Smooth muscle cell (in vitro differentiated cells): Measurements from ENCODE around the gene D2HGDH. TPM values are rescaled to one million over a fixed set of nuclear protein-coding genes. Genes with fewer than 3 reads are reported as not detected.

Experiments used
- DNase-seq: peaks from one replicate; lab custom pipeline; 2025; ENCODE audit not compliant: unreplicated experiment; lab: John Stamatoyannopoulos, UW
- H2AFZ ChIP-seq: fragments of 200-600 bp; sonication (generic); 2 replicates; pipeline ENCODE4 v1.6.0; 2016; ENCODE audit warnings: antibody characterized with exemption, low read depth, mild to moderate bottlenecking
- H3F3A ChIP-seq: fragments of 200-600 bp; sonication (generic); 2 replicates; pipeline ENCODE4 v1.6.0; 2017; ENCODE audit warnings: antibody characterized with exemption, low read depth
- H3K27ac ChIP-seq: fragments of 200-600 bp; sonication (generic); 2 replicates; pipeline ENCODE4 v1.5.1; 2016; ENCODE audit warnings: low read depth, mild to moderate bottlenecking
- H3K27me3 ChIP-seq: fragments of 200-600 bp; sonication (generic); 2 replicates; pipeline ENCODE4 v1.6.1; 2016; ENCODE audit warnings: low read depth, mild to moderate bottlenecking
- H3K36me3 ChIP-seq: fragments of 200-600 bp; sonication (generic); 2 replicates; pipeline ENCODE4 v1.5.1; 2016; ENCODE audit warnings: low read depth
- H3K4me1 ChIP-seq: fragments of 200-600 bp; sonication (generic); 2 replicates; pipeline ENCODE4 v1.5.1; 2016; ENCODE audit warnings: low read depth
- H3K4me2 ChIP-seq: fragments of 200-600 bp; sonication (generic); 2 replicates; pipeline ENCODE4 v1.6.0; 2016; ENCODE audit warnings: mild to moderate bottlenecking
- H3K4me3 ChIP-seq: fragments of 200-600 bp; sonication (generic); 2 replicates; pipeline ENCODE4 v1.5.1; 2016; ENCODE audit warnings: mild to moderate bottlenecking
- H3K79me2 ChIP-seq: fragments of 200-600 bp; sonication (generic); 2 replicates; pipeline ENCODE4 v1.6.0; 2016; ENCODE audit warnings: low read depth, mild to moderate bottlenecking
- H3K9ac ChIP-seq: fragments of 200-600 bp; sonication (generic); 2 replicates; pipeline ENCODE4 v1.6.0; 2016; ENCODE audit warnings: low read depth
- H3K9me3 ChIP-seq: fragments of 200-600 bp; sonication (generic); replicated peaks from 2 replicates; pipeline ENCODE4 v1.5.1; 2016; ENCODE audit warnings: low read depth
- H4K20me1 ChIP-seq: fragments of 200-600 bp; sonication (generic); 2 replicates; pipeline ENCODE4 v1.6.0; 2016; ENCODE audit warnings: low read depth
- WGBS: methylation state at CpG from one replicate; pipeline ENCODE4 v1.1.7; 2016; ENCODE audit warnings: low lambda C conversion rate; 5-methylcytosine and 5-hydroxymethylcytosine counted together
- polyA plus RNA-seq: library from polyadenylated mRNA; unstranded; fragments of >200 nt; fragmentation: Nextera tagmentation; extraction: Ambion mirVana; gene quantifications from 2 replicates; pipeline ENCODE4 v1.2.1, GENCODE V29; 2016
- total RNA-seq: library from RNA; depleted of rRNA; stranded (reverse); fragments of >200 nt; gene quantifications from 2 replicates; pipeline ENCODE4 v1.2.3, GENCODE V29; 2014
- TF ChIP-seq, protein P1 (sequence below): fragments of 200-600 bp; sonication (generic); IDR thresholded peaks from 2 replicates; pipeline ENCODE4 v1.5.1; 2017; ENCODE audit warnings: borderline replicate concordance, mild to moderate bottlenecking, antibody characterized with exemption; ENCODE audit not compliant: insufficient read depth, poor library complexity, severe bottlenecking

Gene D2HGDH
- total and polyA plus RNA-seq, 2 experiments from 2014 or later, result 3.7 to 20.7 TPM

GRCh38 chr2:241794250-241794823 lies 59.9 kb downstream of the D2HGDH start:
- 94% methylated on average over 10 of the region's 10 CpGs for WGBS
- H3K36me3 ChIP-seq, result no peaks in the 10 kb centered on the region
- H3K9ac ChIP-seq, result no peak overlapping the region
- no peaks in the 10 kb centered on the region for H3F3A ChIP-seq
- no peak for DNase-seq
- TF ChIP-seq, protein P1, sequence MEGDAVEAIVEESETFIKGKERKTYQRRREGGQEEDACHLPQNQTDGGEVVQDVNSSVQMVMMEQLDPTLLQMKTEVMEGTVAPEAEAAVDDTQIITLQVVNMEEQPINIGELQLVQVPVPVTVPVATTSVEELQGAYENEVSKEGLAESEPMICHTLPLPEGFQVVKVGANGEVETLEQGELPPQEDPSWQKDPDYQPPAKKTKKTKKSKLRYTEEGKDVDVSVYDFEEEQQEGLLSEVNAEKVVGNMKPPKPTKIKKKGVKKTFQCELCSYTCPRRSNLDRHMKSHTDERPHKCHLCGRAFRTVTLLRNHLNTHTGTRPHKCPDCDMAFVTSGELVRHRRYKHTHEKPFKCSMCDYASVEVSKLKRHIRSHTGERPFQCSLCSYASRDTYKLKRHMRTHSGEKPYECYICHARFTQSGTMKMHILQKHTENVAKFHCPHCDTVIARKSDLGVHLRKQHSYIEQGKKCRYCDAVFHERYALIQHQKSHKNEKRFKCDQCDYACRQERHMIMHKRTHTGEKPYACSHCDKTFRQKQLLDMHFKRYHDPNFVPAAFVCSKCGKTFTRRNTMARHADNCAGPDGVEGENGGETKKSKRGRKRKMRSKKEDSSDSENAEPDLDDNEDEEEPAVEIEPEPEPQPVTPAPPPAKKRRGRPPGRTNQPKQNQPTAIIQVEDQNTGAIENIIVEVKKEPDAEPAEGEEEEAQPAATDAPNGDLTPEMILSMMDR, result no peak
- no peak overlapping the region for H3K4me3 ChIP-seq
- no peaks in the 10 kb centered on the region for H4K20me1 ChIP-seq
- H3K4me2 ChIP-seq, result no peak overlapping the region
- H3K27me3 ChIP-seq, result no peaks in the 10 kb centered on the region
- no peaks in the 10 kb centered on the region for H3K9me3 ChIP-seq
- H2AFZ ChIP-seq, result no peak overlapping the region
- H3K4me1 ChIP-seq, result no peaks in the 10 kb centered on the region
- H3K79me2 ChIP-seq, result no peaks in the 10 kb centered on the region
- no peak overlapping the region for H3K27ac ChIP-seq

DNA sequence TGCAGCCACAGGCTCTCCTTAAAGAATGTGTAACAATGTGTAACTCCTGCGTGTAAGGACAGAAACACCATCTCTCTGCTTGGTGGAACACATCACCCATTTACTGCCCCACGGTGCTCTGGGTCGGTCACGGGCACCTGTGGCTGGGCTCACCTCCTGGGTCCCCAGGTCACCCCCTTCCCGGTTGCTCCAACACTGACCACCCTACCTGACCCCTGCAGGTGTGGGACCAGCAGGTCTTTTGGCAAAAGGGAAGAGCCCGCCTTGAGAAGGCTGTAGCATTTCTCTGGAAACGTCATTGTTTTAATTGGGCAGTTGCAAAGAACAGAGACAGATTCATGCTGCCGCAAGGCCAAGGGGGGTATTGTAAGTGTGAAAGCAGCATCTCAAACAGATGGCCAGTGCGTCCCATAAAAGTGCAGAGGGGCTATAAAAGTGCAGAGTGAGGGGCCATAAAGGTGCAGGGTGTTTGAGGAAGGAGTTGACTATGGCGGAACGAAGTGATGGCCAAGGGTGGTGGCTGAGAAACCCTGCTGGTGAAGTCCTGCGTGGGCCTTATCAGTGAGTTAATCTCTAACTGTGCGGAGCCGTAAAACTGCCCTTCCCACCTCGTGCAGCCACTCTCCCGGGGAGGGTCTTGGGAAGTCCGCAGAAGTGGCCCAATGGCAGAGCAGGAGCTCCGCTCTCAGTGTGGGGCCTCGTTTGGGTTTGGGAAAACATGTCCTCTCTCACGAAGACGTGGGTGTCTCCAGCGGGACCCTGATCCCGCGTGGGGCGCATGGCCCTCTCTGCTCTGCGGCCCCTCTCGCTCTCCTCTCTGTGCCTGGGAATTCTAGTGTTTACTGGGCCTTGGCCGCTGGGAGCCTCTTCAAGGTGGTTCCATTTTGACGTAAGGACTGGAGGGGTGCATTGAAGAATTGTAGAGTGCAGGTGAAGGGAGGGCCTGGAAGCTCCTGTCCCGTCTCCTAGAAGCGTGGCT lies 60.9 kb downstream of the D2HGDH start:
- H4K20me1 ChIP-seq, result no peaks in the 10 kb centered on the region
- no peak for DNase-seq
- H3K4me3 ChIP-seq, result no peak overlapping the region
- 90% methylated on average over 31 of the region's 31 CpGs for WGBS
- H3K79me2 ChIP-seq, result no peaks in the 10 kb centered on the region
- no peaks in the 10 kb centered on the region for H3K27me3 ChIP-seq
- no peaks in the 10 kb centered on the region for H3K4me1 ChIP-seq
- H2AFZ ChIP-seq, result no peak overlapping the region
- no peaks in the 10 kb centered on the region for H3K36me3 ChIP-seq
- no peak overlapping the region for H3K4me2 ChIP-seq
- H3F3A ChIP-seq, result no peaks in the 10 kb centered on the region
- H3K9me3 ChIP-seq, result no peaks in the 10 kb centered on the region
- no peak overlapping the region for H3K27ac ChIP-seq
- no peak overlapping the region for H3K9ac ChIP-seq
- TF ChIP-seq, protein P1, result no peak

DNA sequence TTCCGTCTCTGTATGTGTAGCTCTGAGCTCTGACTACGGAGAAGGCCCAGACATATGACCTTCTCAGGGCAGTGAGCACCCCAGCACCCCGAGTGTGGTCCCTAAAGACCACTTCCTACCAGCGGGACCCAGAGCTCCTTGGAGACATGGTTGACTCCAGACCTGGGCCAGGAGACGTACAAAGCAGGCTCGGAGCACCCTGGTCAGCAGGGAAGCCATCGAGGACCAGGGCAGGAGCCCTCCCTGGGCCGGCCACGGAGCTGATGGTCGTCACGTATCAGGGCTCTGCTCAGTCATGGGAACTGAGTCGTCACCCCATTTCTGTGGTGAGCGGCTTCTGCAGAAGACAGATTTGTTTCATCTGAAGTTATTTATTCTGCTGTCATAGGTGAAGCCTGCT lies 61.8 kb downstream of the D2HGDH start:
- no peak overlapping the region for H3K9ac ChIP-seq
- no peak overlapping the region for H3K4me3 ChIP-seq
- H3K36me3 ChIP-seq, result no peaks in the 10 kb centered on the region
- no peak for DNase-seq
- TF ChIP-seq, protein P1, result no peak
- no peaks in the 10 kb centered on the region for H3K79me2 ChIP-seq
- H3K4me1 ChIP-seq, result no peaks in the 10 kb centered on the region
- no peaks in the 10 kb centered on the region for H3K9me3 ChIP-seq
- no peak overlapping the region for H3K27ac ChIP-seq
- H3K4me2 ChIP-seq, result no peak overlapping the region
- H3F3A ChIP-seq, result no peaks in the 10 kb centered on the region
- H3K27me3 ChIP-seq, result no peaks in the 10 kb centered on the region
- WGBS, result 99% methylated on average over 13 of the region's 13 CpGs
- H2AFZ ChIP-seq, result no peak overlapping the region
- no peaks in the 10 kb centered on the region for H4K20me1 ChIP-seq
